GM18909 (cell line): ENCODE measurements around the gene VWF.

Experiments used
- ATAC-seq: cut with Tn5 transposase; IDR thresholded peaks from one replicate; pipeline ENCODE4 v1.9.1; 2021; ENCODE audit warnings: mild to moderate bottlenecking; ENCODE audit not compliant: unreplicated experiment, poor library complexity

VWF gene

DNA sequence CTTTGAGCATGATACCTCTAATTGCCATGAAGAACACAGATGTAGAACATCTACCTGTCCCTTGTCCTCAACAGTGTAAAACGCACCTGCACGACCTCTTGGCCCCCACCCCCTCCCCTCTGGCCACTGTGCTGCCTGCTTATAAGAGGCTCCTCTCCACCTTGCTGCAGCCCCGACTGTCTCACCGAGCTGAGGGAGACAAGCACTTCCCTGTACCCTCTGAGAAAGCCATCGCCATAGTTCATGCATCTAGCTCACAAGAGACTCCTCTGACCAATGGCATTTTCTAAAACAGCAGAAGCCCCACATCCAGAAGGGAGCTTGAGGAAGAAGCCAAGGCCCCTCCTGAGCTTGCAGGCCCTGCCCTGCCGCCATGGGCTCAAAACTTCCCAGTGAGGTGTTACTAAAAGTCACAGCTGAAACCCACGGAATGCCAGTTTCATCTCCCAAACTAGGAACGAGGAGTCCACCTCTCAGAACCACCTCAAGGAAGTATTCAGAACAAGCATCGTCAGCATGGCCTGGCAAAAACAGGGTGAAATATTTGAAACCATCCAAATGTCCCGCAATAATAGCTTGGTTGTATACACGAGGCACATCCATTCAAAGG is 157.9 kb downstream of the VWF start:
- no peak for ATAC-seq

GRCh38 chr12:5965950-5966383 is 158.5 kb downstream of the VWF start:
- ATAC-seq: no peak

DNA sequence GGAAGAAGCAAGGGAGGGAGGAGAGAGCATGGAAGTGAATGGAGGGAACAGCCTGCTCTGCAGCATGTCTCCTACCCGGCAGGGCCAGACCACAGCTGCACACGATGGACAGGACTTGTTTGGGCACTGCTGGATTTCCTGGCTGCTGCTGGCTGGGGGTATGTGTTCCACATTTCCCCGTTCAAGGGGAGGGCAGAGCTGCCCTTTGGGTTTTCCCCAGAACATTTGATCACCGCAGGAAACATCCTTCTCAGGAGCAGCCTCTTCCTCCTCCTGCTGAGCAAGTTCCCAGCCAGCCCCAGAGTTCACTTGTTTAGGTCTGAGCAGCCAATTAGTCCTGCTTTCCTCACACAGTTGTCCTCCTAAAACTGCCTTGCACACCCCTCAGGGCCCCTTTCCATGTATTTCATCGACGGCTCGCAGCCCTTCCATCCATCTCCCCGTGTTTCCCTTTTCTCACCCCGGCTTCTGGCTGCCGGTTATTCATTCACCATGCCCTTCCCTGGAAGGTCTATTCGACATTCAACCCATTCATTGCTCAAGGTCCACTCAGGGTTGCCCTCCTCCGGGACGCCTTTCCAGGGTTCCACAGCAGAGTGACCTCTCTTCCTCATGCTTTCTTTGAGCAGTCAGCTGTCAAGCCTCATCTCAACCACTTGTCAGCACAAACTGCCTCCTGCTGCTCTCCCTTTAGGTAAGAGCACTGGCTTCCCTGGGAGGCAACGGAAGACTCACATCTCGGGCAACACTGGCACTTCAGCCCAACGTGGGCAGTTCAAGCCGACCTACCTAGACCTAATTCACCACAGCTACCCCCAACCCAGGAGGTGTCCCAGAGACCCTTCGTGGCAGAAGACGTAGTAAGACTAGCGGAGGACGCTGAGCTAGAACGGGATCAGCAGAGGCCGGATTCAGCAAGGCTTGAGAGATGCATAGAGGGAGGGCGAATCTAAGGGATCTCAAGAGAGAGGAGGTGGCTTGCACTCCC is 159.3 kb downstream of the VWF start:
- ATAC-seq: no peak

DNA sequence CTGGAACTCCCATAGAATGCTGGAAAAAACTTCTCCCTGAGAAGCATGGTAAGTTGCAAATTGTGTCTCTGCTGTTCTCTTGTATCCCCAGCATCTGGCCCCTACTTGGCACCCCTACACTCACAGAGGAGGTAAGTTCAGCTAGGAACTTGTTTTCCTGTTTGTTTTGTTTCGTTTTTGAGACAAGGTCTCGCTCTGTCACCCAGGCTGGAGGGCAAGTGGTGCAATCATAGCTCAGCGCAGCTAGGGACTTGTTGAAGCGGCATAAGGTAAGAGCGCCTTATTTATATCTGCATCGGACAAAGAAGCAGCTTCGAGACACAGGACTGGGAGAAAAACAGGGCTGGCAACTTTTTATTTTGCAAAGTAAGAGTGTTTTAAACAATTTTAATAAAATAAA is 161.0 kb downstream of the VWF start:
- ATAC-seq: no peak

DNA sequence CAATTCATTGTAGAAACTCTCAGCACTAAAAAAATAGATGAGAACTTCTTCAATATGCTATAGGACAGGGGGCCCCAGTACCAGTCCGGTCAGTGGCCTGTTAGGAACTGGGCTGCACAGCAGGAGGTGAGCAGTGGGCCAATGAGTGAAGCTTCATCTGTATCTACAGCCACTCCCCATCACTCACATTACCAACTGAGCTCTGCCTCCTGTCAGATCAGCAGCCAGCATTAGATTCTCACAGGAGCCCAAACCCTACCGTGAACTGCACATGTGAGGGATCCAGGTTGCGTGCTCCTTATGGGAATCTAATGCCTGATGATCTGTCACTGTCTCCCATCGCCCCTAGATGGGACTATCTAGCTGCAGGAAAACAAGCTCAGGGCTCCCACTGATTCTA is 163.7 kb downstream of the VWF start:
- no peak for ATAC-seq

- no peak for ATAC-seq
Measured at GRCh38 chr12:5956987-5957386, 167.5 kb downstream of the VWF start.

- no peak for ATAC-seq
Measured at GRCh38 chr12:5954661-5955060, 169.8 kb downstream of the VWF start.

DNA sequence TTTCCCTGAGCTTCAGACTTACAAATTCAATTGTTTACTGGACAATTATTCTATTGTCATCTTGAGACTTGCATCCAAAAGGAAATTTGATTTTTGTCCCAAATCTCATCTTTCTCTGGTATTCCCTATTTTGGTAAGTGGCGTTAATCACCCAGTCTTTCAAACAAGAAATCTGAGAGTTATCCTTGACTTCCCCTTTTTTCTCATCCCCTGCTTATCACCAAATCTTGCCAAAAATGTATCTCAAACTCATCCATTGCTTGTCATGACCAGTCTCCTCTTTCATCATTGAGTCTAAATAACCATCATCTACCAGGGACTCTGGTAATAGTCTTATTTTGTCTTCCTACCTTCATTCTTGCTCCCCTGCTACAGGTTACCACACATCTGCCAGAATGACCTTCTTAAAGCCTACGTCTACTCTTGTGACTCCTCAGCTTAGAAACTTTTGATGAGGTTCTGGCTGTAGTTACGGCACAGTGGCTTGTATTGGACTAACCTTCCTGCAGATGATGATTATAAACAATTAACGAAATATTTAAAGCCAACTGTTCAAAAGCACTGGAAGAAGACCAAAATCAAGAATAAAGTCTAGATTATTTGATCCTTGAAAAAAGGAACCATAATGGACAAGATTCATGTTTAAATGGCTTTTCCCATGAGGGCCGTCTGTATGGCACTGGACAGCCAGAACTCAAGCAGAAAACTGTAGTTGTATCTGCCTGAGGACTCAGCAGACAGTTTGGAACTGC is 170.5 kb downstream of the VWF start:
- no peak for ATAC-seq

GRCh38 chr12:5952031-5952430 is 172.4 kb downstream of the VWF start:
- ATAC-seq: no peak

GRCh38 chr12:5948696-5949095 is 175.8 kb downstream of the VWF start:
- ATAC-seq: no peak

- ATAC-seq: no peak
Measured at GRCh38 chr12:5947006-5947405, 177.5 kb downstream of the VWF start.

GRCh38 chr12:5946388-5946787 is 178.1 kb downstream of the VWF start:
- no peak for ATAC-seq

- no peak for ATAC-seq
Measured at GRCh38 chr12:5945071-5946008, 179.1 kb downstream of the VWF start, which contains the start of gene ANO2. ANO2 (minus strand) TSS chr12:5945259; CDS start chr12:5945217, 42 bp downstream.

GRCh38 chr12:5944688-5945070 is 179.8 kb downstream of the VWF start:
- no peak for ATAC-seq

GRCh38 chr12:5944053-5944452 is 180.4 kb downstream of the VWF start:
- no peak for ATAC-seq

- no peak for ATAC-seq
Measured at GRCh38 chr12:5941907-5942306, 182.6 kb downstream of the VWF start.

- no peak for ATAC-seq
Measured at GRCh38 chr12:5927732-5928516, 196.5 kb downstream of the VWF start.

DNA sequence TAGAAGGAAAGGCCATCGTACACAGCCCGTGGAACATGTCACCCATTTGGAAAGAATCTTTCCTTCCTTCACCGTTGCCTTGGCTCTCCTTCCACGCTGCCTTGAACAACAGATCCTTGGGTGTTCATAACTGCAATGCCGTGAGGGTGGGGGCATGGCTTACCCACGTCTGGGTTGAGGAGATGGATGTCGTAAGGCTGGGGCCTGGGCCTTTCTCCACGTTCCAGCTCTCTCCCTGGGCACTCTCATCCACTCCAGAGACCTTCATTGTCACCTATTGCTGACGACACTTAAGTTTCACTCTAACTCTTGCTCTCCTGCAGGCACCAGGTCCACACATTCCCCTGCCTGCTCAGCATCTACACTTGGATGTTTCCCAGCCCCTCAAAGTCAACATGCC is 198.8 kb downstream of the VWF start:
- ATAC-seq: no peak

DNA sequence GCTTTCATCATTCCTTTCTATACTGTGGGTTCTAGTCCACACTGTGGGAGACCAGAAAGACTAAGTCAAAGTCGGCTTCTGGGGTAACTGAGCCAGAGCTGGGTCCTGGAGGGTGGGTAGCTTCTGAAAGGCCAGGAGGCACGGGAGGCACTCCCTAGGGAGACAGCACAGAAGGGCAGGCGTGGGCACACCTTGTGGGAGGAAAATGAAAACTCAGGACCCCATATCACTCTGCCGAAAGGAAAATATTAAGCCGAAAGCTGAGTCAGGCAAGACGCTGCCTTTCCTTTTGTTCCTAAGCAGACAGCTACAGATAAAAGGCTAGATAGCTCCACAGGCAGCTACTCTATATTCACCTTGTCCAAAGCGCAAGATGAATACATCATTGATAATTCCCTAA is 200.1 kb downstream of the VWF start:
- ATAC-seq: no peak
